Heart right ventricle (tissue), 16 donors: ENCODE results near the gene AURKAIP1. TPM values are rescaled to one million over a fixed set of nuclear protein-coding genes. Genes with fewer than 3 reads are reported as not detected.
"Not testable (repeated sequence)": the region's sequence is repeated elsewhere in the genome, so short reads cannot be mapped to it uniquely, and the experiment has no call there.

Source experiments
- ATAC-seq, 8 donors: fragments of 200-7000 bp; cut with Tn5 transposase; one replicate each; pipeline ENCODE4 v1.9.1; 2020; ENCODE audit warnings: mild to moderate bottlenecking in 8 of 8, moderate library complexity in 8 of 8, moderate number of reproducible peaks in 1 of 8
- DNase-seq, 2 donors: peaks; one replicate each; pipeline ENCODE4 v3.0.0-alpha.2; 2020
- H3K27ac ChIP-seq, 10 donors: fragments of 200-600 bp; sonication (generic) in 2 of 10; one replicate each; pipeline versions ENCODE4 v1.5.0 to v1.8.0; 2020 to 2022; ENCODE audit warnings: mild to moderate bottlenecking in 3 of 10
- H3K27me3 ChIP-seq, 7 donors: fragments of 200-600 bp; one replicate each; pipeline ENCODE4 v1.8.0; 2021 to 2022; ENCODE audit warnings: mild to moderate bottlenecking in 2 of 7
- H3K36me3 ChIP-seq, 9 donors: fragments of 200-600 bp; sonication (generic) in 1 of 9; one replicate each; pipeline versions ENCODE4 v1.5.0 to v1.8.0; 2020 to 2022; ENCODE audit warnings: mild to moderate bottlenecking in 2 of 9
- H3K4me1 ChIP-seq, 9 donors: fragments of 200-600 bp; sonication (generic) in 1 of 9; one replicate each; pipeline versions ENCODE4 v1.5.0 to v1.8.0; 2020 to 2022; ENCODE audit warnings: mild to moderate bottlenecking in 4 of 9
- H3K4me3 ChIP-seq, 10 donors: fragments of 200-600 bp; sonication (generic) in 2 of 10; one replicate each; pipeline versions ENCODE4 v1.5.0 to v1.8.0; 2020 to 2022; ENCODE audit warnings: mild to moderate bottlenecking in 7 of 10, moderate library complexity in 2 of 10
- H3K9me3 ChIP-seq, 11 donors: fragments of 200-600 bp in 10 of 11; sonication (generic) in 2 of 11; one replicate each; pipeline versions ENCODE4 v1.5.0 to v1.8.0; 2013 to 2022; ENCODE audit warnings: mild to moderate bottlenecking in 2 of 11, control low read depth in 1 of 11, moderate library complexity in 1 of 11
- WGBS, 2 donors: extraction: QIAGEN DNeasy Blood & Tissue Kit; methylation state at CpG; one replicate each; pipeline ENCODE4 v1.1.7; 2013; ENCODE audit warnings: inconsistent platforms in 1 of 2; 5-methylcytosine and 5-hydroxymethylcytosine counted together
- intact Hi-C, 10 donors: fragments of 100-400 bp; cut with DNase I; formaldehyde crosslinking; loops; one replicate each; pipeline versions ENCODE4 v1.11.1 to v1.14.2; 2022
- polyA plus RNA-seq, 2 donors: library from polyadenylated mRNA; stranded (reverse); fragments of 200-250 nt; gene quantifications; one replicate each; pipeline ENCODE4 v1.2.3, GENCODE V29; 2013
- total RNA-seq, 10 donors: library from RNA; stranded (reverse); fragmentation: NEBNext Ultra II Directional in 3 of 10; extraction: Animal tissue kit (Norgen Biotek cat#: 25700) in 3 of 10; gene quantifications; one replicate each; pipeline versions ENCODE4 v1.2.1 to v1.2.4, GENCODE V29; 2021 to 2023
- TF ChIP-seq, protein P1 (sequence below), 9 donors: fragments of 200-600 bp; sonication (generic) in 2 of 9; IDR thresholded peaks; one replicate each; pipeline versions ENCODE4 v1.5.0 to v1.8.0; 2021 to 2022; ENCODE audit warnings: antibody characterized with exemption in 9 of 9, mild to moderate bottlenecking in 5 of 9, moderate library complexity in 1 of 9
- donor health status: Arrhythmogenic right ventricular cardiomyopathy.
- donor health status: ischemic (EF 13 %, LVEDD 7.1; RV severe dilation, severe dysfunction).
- donor health status: healthy with polysubstance abuse.
- donor health status: DM: no; HTN: yes; CAD: no.
- donor health status: DM: no; HTN: no; CAD: no.
- donor health status: ischemic (EF 25% LVEDD 6.9; RV normal size, moderate dysfunction).
- donor health status: ischemic (EF 25% LVEDD 5.7; RV mildly dilated, moderate dysfunction).
- donor health status: healthy.
- donor health status: DM: yes; HTN: yes; CAD: no.
- donor health status: Ischemic cardiomyopathy.
- donor health status: ischemic (EF 35%, LVEDD 5.7; RV mildly dilated, moderate dysfunction).
- donor health status: nonischemic (EF 11% LVEDD 7.7; RV severe dilation, severe dysfunction).
- donor health status: DM: yes; HTN: yes; CAD: no.
- donor health status: PGD.
- donor health status: ischemic (EF 29% LVEDD 5.4; RV normal size, mild dysfunction).
- donor health status: nonischemic (EF 23%, LVEDD 6.1; RV moderate dilation, normal function).

Gene AURKAIP1
- total and polyA plus RNA-seq, 12 donors: 176 to 528 (median 196) TPM

- TF ChIP-seq, protein P1, sequence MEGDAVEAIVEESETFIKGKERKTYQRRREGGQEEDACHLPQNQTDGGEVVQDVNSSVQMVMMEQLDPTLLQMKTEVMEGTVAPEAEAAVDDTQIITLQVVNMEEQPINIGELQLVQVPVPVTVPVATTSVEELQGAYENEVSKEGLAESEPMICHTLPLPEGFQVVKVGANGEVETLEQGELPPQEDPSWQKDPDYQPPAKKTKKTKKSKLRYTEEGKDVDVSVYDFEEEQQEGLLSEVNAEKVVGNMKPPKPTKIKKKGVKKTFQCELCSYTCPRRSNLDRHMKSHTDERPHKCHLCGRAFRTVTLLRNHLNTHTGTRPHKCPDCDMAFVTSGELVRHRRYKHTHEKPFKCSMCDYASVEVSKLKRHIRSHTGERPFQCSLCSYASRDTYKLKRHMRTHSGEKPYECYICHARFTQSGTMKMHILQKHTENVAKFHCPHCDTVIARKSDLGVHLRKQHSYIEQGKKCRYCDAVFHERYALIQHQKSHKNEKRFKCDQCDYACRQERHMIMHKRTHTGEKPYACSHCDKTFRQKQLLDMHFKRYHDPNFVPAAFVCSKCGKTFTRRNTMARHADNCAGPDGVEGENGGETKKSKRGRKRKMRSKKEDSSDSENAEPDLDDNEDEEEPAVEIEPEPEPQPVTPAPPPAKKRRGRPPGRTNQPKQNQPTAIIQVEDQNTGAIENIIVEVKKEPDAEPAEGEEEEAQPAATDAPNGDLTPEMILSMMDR (IDR thresholded peaks at IDR 0.05): no peak
- ATAC-seq (no peak), DNase-seq (no peak)
- H3K4me3 ChIP-seq: no peak overlapping the region
- H3K36me3 ChIP-seq: peaks cover 0 to 19% (median 0%) of the 10 kb centered on the region in 9 donors
- H3K27me3 ChIP-seq: no peaks in the 10 kb centered on the region
- H3K9me3 ChIP-seq: peaks cover 0 to 4% (median 0%) of the 10 kb centered on the region in 11 donors
- H3K4me1 ChIP-seq: peaks cover 16 to 45% (median 38%) of the 10 kb centered on the region in 9 donors
- intact Hi-C loops: loop anchor here in 2 of 10 donors (1.0 to 10.0 kb wide), 2 partner anchors 49 to 133 kb away; no protein-coding TSS in a partner anchor
- 73 to 81% methylated on average over 12 of the region's 12 CpGs for WGBS, 2 donors
- no peak overlapping the region for H3K27ac ChIP-seq
Observed at GRCh38 chr1:1371364-1371745, 3.7 kb downstream of the AURKAIP1 start.

DNA sequence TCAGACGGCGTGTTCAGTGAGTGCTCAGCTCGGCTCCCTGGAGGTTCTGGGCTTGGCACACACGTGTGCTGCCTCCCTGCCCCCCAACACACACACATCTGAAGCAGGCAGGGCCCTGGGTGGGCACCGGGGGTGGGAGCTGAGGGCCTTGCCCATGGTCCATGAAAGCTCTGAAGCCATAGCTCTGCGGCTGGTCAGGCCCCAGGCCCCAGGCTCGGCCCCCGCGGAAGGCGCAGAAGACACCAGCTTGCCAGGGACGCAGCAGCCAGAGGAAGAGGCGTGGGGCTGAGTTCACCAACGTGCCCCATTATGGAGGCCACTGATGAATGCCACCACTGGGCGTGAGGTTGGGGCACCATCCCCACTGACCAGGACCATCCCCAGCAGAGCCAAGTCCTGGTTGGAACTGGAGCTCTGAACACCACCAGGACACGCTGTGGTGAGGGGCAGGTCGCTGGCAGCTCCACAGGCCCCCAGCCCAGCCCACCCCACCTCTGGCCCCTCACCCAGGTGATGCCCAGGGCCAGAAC, 4.2 kb downstream of the AURKAIP1 start:
- 86 to 92% methylated on average over 16 of the region's 16 CpGs for WGBS, 2 donors
- intact Hi-C loops: loop anchor here in 2 of 10 donors (1.0 to 10.0 kb wide), 2 partner anchors 49 to 134 kb away; no protein-coding TSS in a partner anchor
- no peak for ATAC-seq

GRCh38 chr1:1370094-1370493, 4.9 kb downstream of the AURKAIP1 start:
- not testable (repeated sequence) for H3K4me3 ChIP-seq, H3K9me3 ChIP-seq, H3K27me3 ChIP-seq, ATAC-seq, H3K27ac ChIP-seq, DNase-seq
- Histone ChIP-seq H3K36me3 (peaks cover 0 to 19% (median 0%) of the 10 kb centered on the region in 9 donors), H3K4me1 (peaks cover 16 to 37% (median 32%) of the 10 kb centered on the region in 9 donors)
- WGBS, 2 donors: 89 to 94% methylated on average over 14 of the region's 14 CpGs
- intact Hi-C loops: loop anchor here in 1 of 10 donors (10.0 kb wide), 1 partner anchor 135 kb away; no protein-coding TSS in a partner anchor

More for the DNA sequence above, 4.2 kb downstream of the AURKAIP1 start:
- TF ChIP-seq, protein P1 (IDR thresholded peaks at IDR 0.05): no peak
- Histone ChIP-seq H3K36me3 (peaks cover 0 to 19% (median 0%) of the 10 kb centered on the region in 9 donors), H3K9me3 (peaks cover 0 to 4% (median 0%) of the 10 kb centered on the region in 11 donors), H3K4me1 (peaks cover 16 to 39% (median 33%) of the 10 kb centered on the region in 9 donors), H3K4me3 (no peak overlapping the region), H3K27ac (no peak overlapping the region), H3K27me3 (no peaks in the 10 kb centered on the region)
- DNase-seq: no peak

DNA sequence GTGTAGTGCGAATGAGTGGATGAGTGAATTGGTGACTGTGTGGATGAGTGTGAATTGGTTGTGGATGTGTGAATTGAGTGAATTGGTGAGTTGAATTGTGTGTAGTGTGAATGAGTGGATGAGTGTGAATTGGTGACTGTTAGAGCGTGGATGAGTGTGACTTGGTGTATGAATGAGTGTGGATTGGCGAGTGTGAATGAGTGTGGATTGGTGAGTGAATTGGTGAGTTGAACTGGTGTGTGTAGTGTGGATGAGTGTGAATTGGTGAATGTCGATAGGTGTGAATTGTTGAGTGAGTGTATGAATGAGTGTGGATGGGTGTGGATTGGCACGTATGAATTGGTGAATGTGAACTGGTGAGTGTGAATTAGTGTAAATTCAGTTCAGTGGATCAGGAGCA, 7.7 kb downstream of the AURKAIP1 start:
- TF ChIP-seq, protein P1 (IDR thresholded peaks at IDR 0.05): no peak
- intact Hi-C loops: no loop called here
- ATAC-seq: no peak
- 97% methylated on average over 5 of the region's 5 CpGs for WGBS, 2 donors
- Histone ChIP-seq H3K27me3 (peaks cover 0 to 8% (median 0%) of the 10 kb centered on the region in 7 donors), H3K9me3 (peaks cover 0 to 4% (median 0%) of the 10 kb centered on the region in 11 donors), H3K4me1 (peaks cover 3 to 18% (median 10%) of the 10 kb centered on the region in 9 donors), H3K4me3 (no peak overlapping the region), H3K27ac (no peak overlapping the region), H3K36me3 (peaks cover 0 to 2% (median 0%) of the 10 kb centered on the region in 9 donors)
- DNase-seq: no peak

- Histone ChIP-seq H3K36me3 (no peaks in the 10 kb centered on the region), H3K4me3 (no peak overlapping the region), H3K4me1 (peaks cover under 1 to 13% (median 6%) of the 10 kb centered on the region in 9 donors), H3K27ac (no peak overlapping the region), H3K27me3 (peaks cover 0 to 14% (median 0%) of the 10 kb centered on the region in 7 donors), H3K9me3 (peaks cover 0 to 4% (median 0%) of the 10 kb centered on the region in 11 donors)
- ATAC-seq (no peak), DNase-seq (no peak)
- WGBS, 2 donors: 95 to 99% methylated on average over 3 of the region's 3 CpGs
- TF ChIP-seq, protein P1 (IDR thresholded peaks at IDR 0.05): no peak
- intact Hi-C loops: no loop called here
Observed at GRCh38 chr1:1366699-1367066, 8.3 kb downstream of the AURKAIP1 start.
